Upper lobe of right lung (tissue), 1 donor: ENCODE results near the gene WDR41. TPM values are rescaled to one million over a fixed set of nuclear protein-coding genes. Genes with fewer than 3 reads are reported as not detected.
A peak's percentile ranks its signal among the peaks of the same experiment; 100 is the strongest.
"Not testable (repeated sequence)": the region's sequence is repeated elsewhere in the genome, so short reads cannot be mapped to it uniquely, and the experiment has no call there.

Source experiments
- ATAC-seq: fragments of 200-7000 bp; cut with Tn5 transposase; one replicate; pipeline ENCODE4 v1.9.1; 2020; ENCODE audit warnings: mild to moderate bottlenecking, moderate library complexity
- DNase-seq: peaks from one replicate; pipeline ENCODE4 v3.0.0-alpha.2; 2020
- H3K27ac ChIP-seq: fragments of 200-600 bp; one replicate; pipeline ENCODE4 v1.8.0; 2022
- H3K27me3 ChIP-seq: fragments of 200-600 bp; one replicate; pipeline ENCODE4 v1.8.0; 2022; ENCODE audit warnings: mild to moderate bottlenecking
- H3K36me3 ChIP-seq: fragments of 200-600 bp; one replicate; pipeline ENCODE4 v1.8.0; 2022
- H3K4me1 ChIP-seq: fragments of 200-600 bp; one replicate; pipeline ENCODE4 v1.8.0; 2022
- H3K4me3 ChIP-seq: fragments of 200-600 bp; one replicate; pipeline ENCODE4 v1.8.0; 2022; ENCODE audit warnings: mild to moderate bottlenecking
- H3K9me3 ChIP-seq: fragments of 200-600 bp; one replicate; pipeline ENCODE4 v1.8.0; 2022
- CTCF ChIP-seq: fragments of 200-600 bp; IDR thresholded peaks from one replicate; pipeline ENCODE4 v1.8.0; 2022; ENCODE audit warnings: antibody characterized with exemption
- intact Hi-C: fragments of 100-400 bp; cut with DNase I; formaldehyde crosslinking; loops from one replicate; pipeline ENCODE4 v1.11.0; 2022
- total RNA-seq: library from RNA; stranded (reverse); fragmentation: NEBNext Ultra II Directional; extraction: Animal tissue kit (Norgen Biotek cat#: 25700); gene quantifications from one replicate; pipeline ENCODE4 v1.2.1, GENCODE V29; 2021
- donor health status: DM: no; HTN: yes; CAD: no; lungs with severe emphysema.

Gene WDR41
- total RNA-seq, 1 donor from 2014 or later: 35.7 TPM

GRCh38 chr5:77486344-77486962, 5.7 kb downstream of the WDR41 start:
- no peak for DNase-seq

GRCh38 chr5:77483682-77484081, 8.4 kb downstream of the WDR41 start:
- Histone ChIP-seq H3K4me1 (no peaks in the 10 kb centered on the region), H3K36me3 (peaks cover 4% of the 10 kb centered on the region), H3K27me3 (no peaks in the 10 kb centered on the region), H3K9me3 (no peaks in the 10 kb centered on the region), H3K27ac (no peak overlapping the region), H3K4me3 (no peak overlapping the region)
- no peak for ATAC-seq
- no peak for DNase-seq
- TF ChIP-seq CTCF: no peak
- intact Hi-C loops: no loop called here

More at GRCh38 chr5:77486344-77486962, 5.7 kb downstream of the WDR41 start:
- ATAC-seq: peak; percentile 48
- H3K9me3 ChIP-seq: no peaks in the 10 kb centered on the region
- H3K36me3 ChIP-seq: no peaks in the 10 kb centered on the region
- TF ChIP-seq CTCF: no peak
- intact Hi-C loops: no loop called here
- H3K27ac ChIP-seq: no peak overlapping the region
- H3K4me1 ChIP-seq: no peaks in the 10 kb centered on the region
- no peak overlapping the region for H3K4me3 ChIP-seq
- no peaks in the 10 kb centered on the region for H3K27me3 ChIP-seq

- DNase-seq, ATAC-seq, H3K27ac ChIP-seq, H3K4me1 ChIP-seq, H3K4me3 ChIP-seq, H3K27me3 ChIP-seq, intact Hi-C loops, H3K36me3 ChIP-seq, H3K9me3 ChIP-seq: not testable (repeated sequence)
Measured at GRCh38 chr5:77475041-77475440, 17.1 kb downstream of the WDR41 start.

GRCh38 chr5:77468875-77469274, 23.2 kb downstream of the WDR41 start:
- H3K27me3 ChIP-seq, H3K36me3 ChIP-seq, DNase-seq, H3K4me1 ChIP-seq, intact Hi-C loops, H3K27ac ChIP-seq, ATAC-seq, H3K9me3 ChIP-seq, H3K4me3 ChIP-seq: not testable (repeated sequence)

- Histone ChIP-seq H3K9me3 (no peaks in the 10 kb centered on the region), H3K27me3 (no peaks in the 10 kb centered on the region), H3K27ac (no peak overlapping the region), H3K36me3 (no peaks in the 10 kb centered on the region), H3K4me1 (no peaks in the 10 kb centered on the region), H3K4me3 (no peak overlapping the region)
- intact Hi-C loops: no loop called here
- TF ChIP-seq CTCF: no peak
- DNase-seq (no peak), ATAC-seq (no peak)
Measured at GRCh38 chr5:77463905-77464304, 28.2 kb downstream of the WDR41 start.

GRCh38 chr5:77461287-77461686, 30.8 kb downstream of the WDR41 start:
- intact Hi-C loops: no loop called here
- no peak for TF ChIP-seq CTCF

GRCh38 chr5:77454123-77454522, 38.0 kb downstream of the WDR41 start:
- Histone ChIP-seq H3K36me3 (peaks cover 25% of the 10 kb centered on the region), H3K4me1 (no peaks in the 10 kb centered on the region), H3K27ac (no peak overlapping the region), H3K27me3 (no peaks in the 10 kb centered on the region), H3K9me3 (no peaks in the 10 kb centered on the region), H3K4me3 (no peak overlapping the region)
- DNase-seq: no peak
- no peak for TF ChIP-seq CTCF
- intact Hi-C loops: no loop called here
- ATAC-seq: no peak

More at GRCh38 chr5:77461287-77461686, 30.8 kb downstream of the WDR41 start:
- no peak overlapping the region for H3K4me3 ChIP-seq
- ATAC-seq (no peak), DNase-seq (no peak)
- H3K27me3 ChIP-seq: no peaks in the 10 kb centered on the region
- H3K9me3 ChIP-seq: no peaks in the 10 kb centered on the region
- no peak overlapping the region for H3K27ac ChIP-seq
- H3K4me1 ChIP-seq: no peaks in the 10 kb centered on the region
- H3K36me3 ChIP-seq: no peaks in the 10 kb centered on the region
